Skin epidermis (tissue), 12 donors: ENCODE results near the gene SPHK2.
A peak's percentile ranks its signal among the peaks of the same experiment; 100 is the strongest.
"Not testable (repeated sequence)": the region's sequence is repeated elsewhere in the genome, so short reads cannot be mapped to it uniquely, and the experiment has no call there.

Source experiments
- H3K27ac ChIP-seq, 21 experiments: fragments of 200-600 bp; sonication (generic) in 11 of 21; one replicate each; pipeline ENCODE4 v1.5.0; 2020; ENCODE audit warnings: mild to moderate bottlenecking in 3 of 21, inconsistent platforms in 2 of 21, moderate library complexity in 2 of 21
- H3K4me3 ChIP-seq, 7 experiments: fragments of 200-600 bp; sonication (generic) in 2 of 7; one replicate each; pipeline ENCODE4 v1.5.0; 2020; ENCODE audit warnings: inconsistent platforms in 2 of 7, mild to moderate bottlenecking in 2 of 7, moderate library complexity in 1 of 7

SPHK2 gene

GRCh38 chr19:48618916-48619691 lies at the start of gene SPHK2, which contains the start of gene RPL18:
SPHK2 (plus strand) TSS chr19:48619506; CDS start chr19:48620515, 1,009 bp downstream.
RPL18 (minus strand) TSS chr19:48619178; CDS start chr19:48619143, 35 bp downstream.
- peak within 1 kb of the TSS; percentile 42 to 96 (median 87) for H3K27ac ChIP-seq
- peak within 1 kb of the TSS; percentile 62 to 86 (median 71) for H3K4me3 ChIP-seq

- no peak overlapping the region for H3K4me3 ChIP-seq
- no peak overlapping the region for H3K27ac ChIP-seq
These were observed 49.5 kb upstream of the SPHK2 start for GRCh38 chr19:48569814-48570213.

GRCh38 chr19:48571378-48572162 lies 47.7 kb upstream of the SPHK2 start:
- Histone ChIP-seq H3K4me3 (no peak overlapping the region), H3K27ac (no peak overlapping the region)

- Histone ChIP-seq H3K4me3 (no peak overlapping the region), H3K27ac (no peak overlapping the region)
These were observed 46.2 kb upstream of the SPHK2 start for GRCh38 chr19:48573163-48573505.

- H3K4me3 ChIP-seq = no peak overlapping the region
- no peak overlapping the region for H3K27ac ChIP-seq
These were observed 43.2 kb upstream of the SPHK2 start for GRCh38 chr19:48575931-48576622.

GRCh38 chr19:48577908-48578307 lies 41.4 kb upstream of the SPHK2 start:
- not testable (repeated sequence) for H3K27ac ChIP-seq, H3K4me3 ChIP-seq

- Histone ChIP-seq H3K27ac (no peak overlapping the region), H3K4me3 (no peak overlapping the region)
These were observed 40.4 kb upstream of the SPHK2 start for GRCh38 chr19:48578891-48579290.

- no peak overlapping the region for H3K4me3 ChIP-seq
- H3K27ac ChIP-seq = no peak overlapping the region
These were observed 37.1 kb upstream of the SPHK2 start for GRCh38 chr19:48582168-48582567.

- no peak overlapping the region for H3K27ac ChIP-seq
- H3K4me3 ChIP-seq = no peak overlapping the region
These were observed 31.9 kb upstream of the SPHK2 start for GRCh38 chr19:48587387-48587786.

GRCh38 chr19:48588670-48589401 lies 30.5 kb upstream of the SPHK2 start:
- peak overlapping the region in 4 of 7 experiments; percentile 13 to 36 (median 23) for H3K4me3 ChIP-seq
- peak overlapping the region in 5 of 21 experiments; percentile 12 to 44 (median 26) for H3K27ac ChIP-seq

- no peak overlapping the region for H3K4me3 ChIP-seq
- H3K27ac ChIP-seq = no peak overlapping the region
These were observed 28.3 kb upstream of the SPHK2 start for GRCh38 chr19:48591021-48591420.

GRCh38 chr19:48595171-48595570 lies 24.1 kb upstream of the SPHK2 start:
- no peak overlapping the region for H3K27ac ChIP-seq
- H3K4me3 ChIP-seq = no peak overlapping the region

- no peak overlapping the region for H3K27ac ChIP-seq
- no peak overlapping the region for H3K4me3 ChIP-seq
These were observed 23.5 kb upstream of the SPHK2 start for GRCh38 chr19:48595833-48596232.

GRCh38 chr19:48596237-48596636 lies 23.1 kb upstream of the SPHK2 start:
- Histone ChIP-seq H3K4me3 (no peak overlapping the region), H3K27ac (no peak overlapping the region)

- peak overlapping the region in 3 of 21 experiments; percentile 1 to 67 (median 8) for H3K27ac ChIP-seq
These were observed 22.4 kb upstream of the SPHK2 start for GRCh38 chr19:48596679-48597465.

GRCh38 chr19:48598996-48599700 lies 20.2 kb upstream of the SPHK2 start:
- no peak overlapping the region for H3K4me3 ChIP-seq

More at GRCh38 chr19:48596679-48597465, 22.4 kb upstream of the SPHK2 start:
- no peak overlapping the region for H3K4me3 ChIP-seq

GRCh38 chr19:48600679-48601417 lies 18.5 kb upstream of the SPHK2 start:
- Histone ChIP-seq H3K4me3 (no peak overlapping the region), H3K27ac (no peak overlapping the region)

More at GRCh38 chr19:48598996-48599700, 20.2 kb upstream of the SPHK2 start:
- no peak overlapping the region for H3K27ac ChIP-seq
